HCT116 (cell line): Measurements from ENCODE around the gene GOLIM4. TPM values are rescaled to one million over a fixed set of nuclear protein-coding genes. Genes with fewer than 3 reads are reported as not detected.

Experiments
- ATAC-seq: fragments of 200-7000 bp; cut with Tn5 transposase; 2 replicates; pipeline ENCODE4 v1.9.1; 2020; ENCODE audit warnings: mild to moderate bottlenecking, moderate library complexity
- BruUV-seq: library from RNA; stranded (reverse); fragments of 400-500 nt; replicated peaks from 2 replicates; lab custom pipeline; 2021; lab: Mats Ljungman, UMichigan
- CTCF ChIA-PET: fragments of 300-600 bp; sonication (Branson Sonifier 250); formaldehyde crosslinking; loops from one replicate; lab custom pipeline; 2021; ENCODE audit warnings: antibody characterized with exemption; lab: Charles Lee
- POLR2A ChIA-PET: fragments of 300-600, 350-600 bp; sonication (Branson Sonifier 250); formaldehyde crosslinking; loops from one replicate; lab custom pipeline; 2021; ENCODE audit warnings: antibody characterized with exemption; lab: Charles Lee
- RAD21 ChIA-PET, 2 experiments: fragments of 300-600 bp; sonication (Branson Sonifier 250); formaldehyde crosslinking; loops; one replicate each; lab custom pipeline; 2023; ENCODE audit warnings: low total read pairs in 2 of 2; ENCODE audit not compliant: uncharacterized antibody in 2 of 2, unreplicated experiment in 2 of 2, low non-redundant PET in 1 of 2; lab: Charles Lee
- DNase-seq: peaks from one replicate; pipeline ENCODE4 v3.0.0-alpha.2; 2010; ENCODE audit warnings: low read depth, low spot score
- H2AFZ ChIP-seq: fragments of 200-600 bp; shearing (Covaris generic), sonication (generic); 2 replicates; pipeline ENCODE4 v1.6.1; 2017; ENCODE audit warnings: low read depth, mixed run types, mixed read lengths, antibody characterized with exemption, low read length; ENCODE audit not compliant: poor library complexity, severe bottlenecking
- H3K27ac ChIP-seq: 2 replicates; pipeline ENCODE4 v1.5.1; 2012; ENCODE audit warnings: low read depth, low read length
- H3K27me3 ChIP-seq: fragments of 200-600 bp; sonication (generic); 2 replicates; pipeline ENCODE4 v1.6.1; 2016; ENCODE audit warnings: mixed run types, low read length, mixed read lengths; ENCODE audit not compliant: insufficient read depth
- H3K36me3 ChIP-seq, 2 experiments: fragments of 200-500 bp in 1 of 2; fragments of 200-600 bp in 1 of 2; sonication (Bioruptor generic) in 1 of 2; sonication (generic) in 1 of 2; 2 replicates each; pipeline versions ENCODE4 v1.5.1 to v1.6.1; 2014 to 2016; ENCODE audit warnings: low read length in 2 of 2, inconsistent platforms in 1 of 2, mixed read lengths in 1 of 2, mixed run types in 1 of 2; ENCODE audit not compliant: insufficient read depth in 2 of 2, control insufficient read depth in 1 of 2
- H3K4me1 ChIP-seq, 2 experiments: fragments of 200-600 bp in 1 of 2; sonication (generic) in 1 of 2; 2 replicates each; pipeline versions ENCODE4 v1.5.1 to v1.6.1; 2012 to 2017; ENCODE audit warnings: low read length in 2 of 2, inconsistent platforms in 1 of 2, mild to moderate bottlenecking in 1 of 2, mixed read lengths in 1 of 2, mixed run types in 1 of 2, moderate library complexity in 1 of 2; ENCODE audit not compliant: insufficient read depth in 2 of 2, control insufficient read depth in 1 of 2
- H3K4me2 ChIP-seq: fragments of 200-600 bp; sonication (generic); 2 replicates; pipeline ENCODE4 v1.6.1; 2017; ENCODE audit warnings: mixed run types, low read length, mixed read lengths
- H3K4me3 ChIP-seq, 2 experiments: fragments of 200-600 bp in 1 of 2; sonication (generic) in 1 of 2; replicated peaks in 1 of 2; 2 replicates each; pipeline ENCODE4 v1.5.1; 2011 to 2016; ENCODE audit warnings: low read length in 2 of 2, control low read depth in 1 of 2, low read depth in 1 of 2, mild to moderate bottlenecking in 1 of 2, mixed read lengths in 1 of 2, mixed run types in 1 of 2
- H3K79me2 ChIP-seq: fragments of 200-600 bp; sonication (generic); 2 replicates; pipeline ENCODE4 v1.6.1; 2017; ENCODE audit warnings: mild to moderate bottlenecking, mixed run types, low read length, moderate library complexity, mixed read lengths; ENCODE audit not compliant: insufficient read depth
- H3K9ac ChIP-seq: fragments of 200-600 bp; sonication (generic); 2 replicates; pipeline ENCODE4 v1.6.1; 2016; ENCODE audit warnings: low read length, mixed read lengths
- H3K9me2 ChIP-seq: fragments of 200-600 bp; sonication (generic), shearing (Covaris generic); 2 replicates; pipeline ENCODE4 v1.6.1; 2017; ENCODE audit warnings: mixed run types, mild to moderate bottlenecking, moderate library complexity; ENCODE audit not compliant: insufficient read depth
- H3K9me3 ChIP-seq, 2 experiments: fragments of 200-500 bp in 1 of 2; fragments of 200-600 bp in 1 of 2; sonication (Bioruptor generic) in 1 of 2; sonication (generic) in 1 of 2; 2 replicates each; pipeline ENCODE4 v1.6.1; 2014 to 2017; ENCODE audit warnings: low read length in 2 of 2, mixed read lengths in 2 of 2, inconsistent platforms in 1 of 2, low read depth in 1 of 2, mild to moderate bottlenecking in 1 of 2, mixed run types in 1 of 2, moderate library complexity in 1 of 2; ENCODE audit not compliant: control insufficient read depth in 1 of 2, insufficient read depth in 1 of 2
- H4K20me1 ChIP-seq: fragments of 200-600 bp; sonication (generic), shearing (Covaris generic); 2 replicates; pipeline ENCODE4 v1.6.1; 2017; ENCODE audit warnings: mixed run types, mild to moderate bottlenecking, moderate library complexity; ENCODE audit not compliant: insufficient read depth
- EGR1 ChIP-seq: IDR thresholded peaks from 2 replicates; pipeline ENCODE4 v1.6.1; 2012; ENCODE audit warnings: low read depth
- ELF1 ChIP-seq: IDR thresholded peaks from 2 replicates; pipeline ENCODE4 v1.6.1; 2012; ENCODE audit warnings: low read depth, borderline replicate concordance
- EZH2 ChIP-seq: fragments of 200-600 bp; sonication (generic); IDR thresholded peaks from 2 replicates; pipeline ENCODE4 v1.6.1; 2017; ENCODE audit warnings: antibody characterized with exemption, mixed run types
- FOSL1 ChIP-seq: IDR thresholded peaks from 2 replicates; pipeline ENCODE4 v1.6.1; 2012; ENCODE audit warnings: low read depth
- POLR2A ChIP-seq: IDR thresholded peaks from 2 replicates; pipeline ENCODE4 v1.7.0; 2011; ENCODE audit warnings: borderline replicate concordance; ENCODE audit not compliant: insufficient read depth, insufficient read length; ENCODE audit errors: extremely low read depth
- POLR2AphosphoS5 ChIP-seq: IDR thresholded peaks from 2 replicates; pipeline ENCODE4 v1.6.1; 2011; ENCODE audit warnings: mild to moderate bottlenecking, low read depth, low read length, moderate library complexity
- RAD21 ChIP-seq: IDR thresholded peaks from 2 replicates; pipeline ENCODE4 v1.6.1; 2012; ENCODE audit warnings: low read depth, mild to moderate bottlenecking
- SIN3A ChIP-seq: IDR thresholded peaks from 2 replicates; pipeline ENCODE4 v1.6.1; 2012; ENCODE audit warnings: low read depth
- SP1 ChIP-seq: IDR thresholded peaks from 2 replicates; pipeline ENCODE4 v1.6.1; 2012; ENCODE audit warnings: low read depth
- SRF ChIP-seq: IDR thresholded peaks from 2 replicates; pipeline ENCODE4 v1.6.1; 2012; ENCODE audit warnings: low read depth
- TCF7L2 ChIP-seq: IDR thresholded peaks from 2 replicates; pipeline ENCODE4 v1.7.0; 2011; ENCODE audit warnings: borderline replicate concordance, inconsistent platforms; ENCODE audit not compliant: insufficient read depth, insufficient read length; ENCODE audit errors: extremely low read depth
- YY1 ChIP-seq: IDR thresholded peaks from 2 replicates; pipeline ENCODE4 v1.6.1; 2011; ENCODE audit warnings: low read length, low read depth, moderate library complexity, mild to moderate bottlenecking; ENCODE audit not compliant: insufficient replicate concordance; ENCODE audit errors: extremely low read depth
- ZNF274 ChIP-seq: fragments of 200-500 bp; sonication (Bioruptor generic); IDR thresholded peaks from 2 replicates; pipeline ENCODE4 v1.6.1; 2014; ENCODE audit warnings: mild to moderate bottlenecking, low read depth, low read length, inconsistent platforms
- intact Hi-C: fragments of 100-400 bp; cut with micrococcal nuclease; formaldehyde crosslinking; loops from 2 replicates; pipeline ENCODE4 v1.10.0; 2022
- total RNA-seq: library from RNA; stranded (reverse); gene quantifications from one replicate; pipeline ENCODE4 v1.2.1, GENCODE V29; 2021; ENCODE audit not compliant: unreplicated experiment
- TF ChIP-seq, protein P1 (sequence below): IDR thresholded peaks from 2 replicates; pipeline ENCODE4 v1.6.1; 2011; ENCODE audit warnings: mild to moderate bottlenecking, low read length, moderate library complexity; ENCODE audit not compliant: insufficient replicate concordance; ENCODE audit errors: extremely low read depth
- TF ChIP-seq, protein P2 (sequence below): IDR thresholded peaks from 2 replicates; pipeline ENCODE4 v1.6.1; 2012
- TF ChIP-seq, protein P3 (sequence below), 3 experiments: fragments of 200-600 bp in 1 of 3; sonication (generic) in 1 of 3; IDR thresholded peaks in 2 of 3; conservative IDR thresholded peaks in 1 of 3; 2 replicates each; pipeline ENCODE4 v1.5.1; 2012 to 2017; ENCODE audit warnings: low read depth in 2 of 3, low read length in 2 of 3, antibody characterized with exemption in 1 of 3, borderline replicate concordance in 1 of 3, control low read depth in 1 of 3, mild to moderate bottlenecking in 1 of 3, mixed read lengths in 1 of 3, mixed run types in 1 of 3, moderate library complexity in 1 of 3; ENCODE audit not compliant: insufficient read depth in 1 of 3
- TF ChIP-seq, protein P4 (sequence below): IDR thresholded peaks from 2 replicates; pipeline ENCODE4 v1.6.1; 2012; ENCODE audit warnings: low read depth
- TF ChIP-seq, protein P5 (sequence below): IDR thresholded peaks from 2 replicates; pipeline ENCODE4 v1.6.1; 2012

The GOLIM4 gene
- total RNA-seq, 1 experiment from 2014 or later: 10.6 TPM

DNA sequence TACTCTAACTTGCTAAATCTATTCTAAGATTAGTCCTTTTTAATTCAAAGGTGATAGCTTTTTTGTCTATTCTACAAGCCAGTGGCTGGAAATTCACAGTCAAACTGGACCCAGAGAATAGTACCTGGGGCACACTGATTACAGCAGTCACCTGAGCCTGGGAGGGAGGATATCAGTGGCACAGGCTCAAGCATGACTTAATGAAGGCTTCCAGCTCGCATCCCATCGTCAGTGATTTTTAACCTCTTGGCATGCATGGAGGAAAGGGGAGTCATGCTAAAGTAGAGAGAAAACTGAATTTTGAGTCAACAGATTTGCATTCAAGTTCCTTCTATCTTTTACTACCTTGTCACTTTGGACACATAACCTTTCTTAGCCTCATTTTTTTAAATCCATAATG is 24.8 kb downstream of the GOLIM4 start:
- DNase-seq (no peak), ATAC-seq (peak; percentile 39)
- Histone ChIP-seq H2AFZ (no peak overlapping the region), H4K20me1 (no peaks in the 10 kb centered on the region), H3K79me2 (no peaks in the 10 kb centered on the region), H3K9me3 (no peaks in the 10 kb centered on the region), H3K9ac (peak overlapping the region; percentile 28), H3K36me3 (no peaks in the 10 kb centered on the region), H3K27ac (peak overlapping the region; percentile 66; the same call in 1 of the 2 replicates), H3K4me3 (peak overlapping the region in 1 of 2 experiments; percentile 30; a peak in 1 of 4 replicates), H3K4me2 (peak overlapping the region; percentile 70), H3K4me1 (peaks cover 18 to 37% of the 10 kb centered on the region in 2 experiments), H3K27me3 (no peaks in the 10 kb centered on the region), H3K9me2 (no peaks in the 10 kb centered on the region)
- TF ChIP-seq EZH2 (no peak), YY1 (no peak), FOSL1 (no peak), SP1 (no peak), SRF (no peak), RAD21 (no peak), ZNF274 (no peak), SIN3A (no peak), POLR2AphosphoS5 (no peak), POLR2A (no peak), TCF7L2 (no peak), EGR1 (no peak), ELF1 (no peak)
- TF ChIP-seq, protein P1, sequence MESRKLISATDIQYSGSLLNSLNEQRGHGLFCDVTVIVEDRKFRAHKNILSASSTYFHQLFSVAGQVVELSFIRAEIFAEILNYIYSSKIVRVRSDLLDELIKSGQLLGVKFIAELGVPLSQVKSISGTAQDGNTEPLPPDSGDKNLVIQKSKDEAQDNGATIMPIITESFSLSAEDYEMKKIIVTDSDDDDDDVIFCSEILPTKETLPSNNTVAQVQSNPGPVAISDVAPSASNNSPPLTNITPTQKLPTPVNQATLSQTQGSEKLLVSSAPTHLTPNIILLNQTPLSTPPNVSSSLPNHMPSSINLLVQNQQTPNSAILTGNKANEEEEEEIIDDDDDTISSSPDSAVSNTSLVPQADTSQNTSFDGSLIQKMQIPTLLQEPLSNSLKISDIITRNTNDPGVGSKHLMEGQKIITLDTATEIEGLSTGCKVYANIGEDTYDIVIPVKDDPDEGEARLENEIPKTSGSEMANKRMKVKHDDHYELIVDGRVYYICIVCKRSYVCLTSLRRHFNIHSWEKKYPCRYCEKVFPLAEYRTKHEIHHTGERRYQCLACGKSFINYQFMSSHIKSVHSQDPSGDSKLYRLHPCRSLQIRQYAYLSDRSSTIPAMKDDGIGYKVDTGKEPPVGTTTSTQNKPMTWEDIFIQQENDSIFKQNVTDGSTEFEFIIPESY: no peak
- TF ChIP-seq, protein P2, sequence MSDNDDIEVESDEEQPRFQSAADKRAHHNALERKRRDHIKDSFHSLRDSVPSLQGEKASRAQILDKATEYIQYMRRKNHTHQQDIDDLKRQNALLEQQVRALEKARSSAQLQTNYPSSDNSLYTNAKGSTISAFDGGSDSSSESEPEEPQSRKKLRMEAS: no peak
- TF ChIP-seq, protein P3, sequence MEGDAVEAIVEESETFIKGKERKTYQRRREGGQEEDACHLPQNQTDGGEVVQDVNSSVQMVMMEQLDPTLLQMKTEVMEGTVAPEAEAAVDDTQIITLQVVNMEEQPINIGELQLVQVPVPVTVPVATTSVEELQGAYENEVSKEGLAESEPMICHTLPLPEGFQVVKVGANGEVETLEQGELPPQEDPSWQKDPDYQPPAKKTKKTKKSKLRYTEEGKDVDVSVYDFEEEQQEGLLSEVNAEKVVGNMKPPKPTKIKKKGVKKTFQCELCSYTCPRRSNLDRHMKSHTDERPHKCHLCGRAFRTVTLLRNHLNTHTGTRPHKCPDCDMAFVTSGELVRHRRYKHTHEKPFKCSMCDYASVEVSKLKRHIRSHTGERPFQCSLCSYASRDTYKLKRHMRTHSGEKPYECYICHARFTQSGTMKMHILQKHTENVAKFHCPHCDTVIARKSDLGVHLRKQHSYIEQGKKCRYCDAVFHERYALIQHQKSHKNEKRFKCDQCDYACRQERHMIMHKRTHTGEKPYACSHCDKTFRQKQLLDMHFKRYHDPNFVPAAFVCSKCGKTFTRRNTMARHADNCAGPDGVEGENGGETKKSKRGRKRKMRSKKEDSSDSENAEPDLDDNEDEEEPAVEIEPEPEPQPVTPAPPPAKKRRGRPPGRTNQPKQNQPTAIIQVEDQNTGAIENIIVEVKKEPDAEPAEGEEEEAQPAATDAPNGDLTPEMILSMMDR (IDR thresholded peaks at IDR 0.05 in 2 of 3, conservative IDR thresholded peaks at IDR 0.05 in 1 of 3; ENCODE audit: borderline replicate concordance in 1 of 3, insufficient read depth in 1 of 3, low read depth in 2 of 3, low read length in 2 of 3): no peak
- TF ChIP-seq, protein P4, sequence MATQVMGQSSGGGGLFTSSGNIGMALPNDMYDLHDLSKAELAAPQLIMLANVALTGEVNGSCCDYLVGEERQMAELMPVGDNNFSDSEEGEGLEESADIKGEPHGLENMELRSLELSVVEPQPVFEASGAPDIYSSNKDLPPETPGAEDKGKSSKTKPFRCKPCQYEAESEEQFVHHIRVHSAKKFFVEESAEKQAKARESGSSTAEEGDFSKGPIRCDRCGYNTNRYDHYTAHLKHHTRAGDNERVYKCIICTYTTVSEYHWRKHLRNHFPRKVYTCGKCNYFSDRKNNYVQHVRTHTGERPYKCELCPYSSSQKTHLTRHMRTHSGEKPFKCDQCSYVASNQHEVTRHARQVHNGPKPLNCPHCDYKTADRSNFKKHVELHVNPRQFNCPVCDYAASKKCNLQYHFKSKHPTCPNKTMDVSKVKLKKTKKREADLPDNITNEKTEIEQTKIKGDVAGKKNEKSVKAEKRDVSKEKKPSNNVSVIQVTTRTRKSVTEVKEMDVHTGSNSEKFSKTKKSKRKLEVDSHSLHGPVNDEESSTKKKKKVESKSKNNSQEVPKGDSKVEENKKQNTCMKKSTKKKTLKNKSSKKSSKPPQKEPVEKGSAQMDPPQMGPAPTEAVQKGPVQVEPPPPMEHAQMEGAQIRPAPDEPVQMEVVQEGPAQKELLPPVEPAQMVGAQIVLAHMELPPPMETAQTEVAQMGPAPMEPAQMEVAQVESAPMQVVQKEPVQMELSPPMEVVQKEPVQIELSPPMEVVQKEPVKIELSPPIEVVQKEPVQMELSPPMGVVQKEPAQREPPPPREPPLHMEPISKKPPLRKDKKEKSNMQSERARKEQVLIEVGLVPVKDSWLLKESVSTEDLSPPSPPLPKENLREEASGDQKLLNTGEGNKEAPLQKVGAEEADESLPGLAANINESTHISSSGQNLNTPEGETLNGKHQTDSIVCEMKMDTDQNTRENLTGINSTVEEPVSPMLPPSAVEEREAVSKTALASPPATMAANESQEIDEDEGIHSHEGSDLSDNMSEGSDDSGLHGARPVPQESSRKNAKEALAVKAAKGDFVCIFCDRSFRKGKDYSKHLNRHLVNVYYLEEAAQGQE: no peak
- TF ChIP-seq, protein P5, sequence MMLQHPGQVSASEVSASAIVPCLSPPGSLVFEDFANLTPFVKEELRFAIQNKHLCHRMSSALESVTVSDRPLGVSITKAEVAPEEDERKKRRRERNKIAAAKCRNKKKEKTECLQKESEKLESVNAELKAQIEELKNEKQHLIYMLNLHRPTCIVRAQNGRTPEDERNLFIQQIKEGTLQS: no peak
- ChIA-PET RAD21 (no interaction called here), POLR2A (no interaction called here), CTCF (no interaction called here)
- BruUV-seq: no TSS peak
- intact Hi-C loops: no loop called here
